HepG2 (cell line): Measurements from ENCODE around the gene AMBRA1. TPM values are rescaled to one million over a fixed set of nuclear protein-coding genes. Genes with fewer than 3 reads are reported as not detected.

Experiments used
- ATAC-seq: fragments of 200-7000 bp; cut with Tn5 transposase; 3 replicates; pipeline ENCODE4 v1.9.1; 2020; ENCODE audit warnings: mild to moderate bottlenecking, moderate library complexity
- BruUV-seq: library from RNA; stranded (reverse); fragments of 400-500 nt; replicated peaks from 2 replicates; lab custom pipeline; 2021; lab: Mats Ljungman, UMichigan
- CTCF ChIA-PET: fragments of 300-600 bp; formaldehyde crosslinking; extraction: SDS; loops from one replicate; lab custom pipeline; 2021; ENCODE audit warnings: low total read pairs, inconsistent platforms, low intra/inter-chr PET ratio; lab: Yijun Ruan, JAX
- POLR2A ChIA-PET: fragments of 350-600 bp; sonication (Branson Sonifier 250); formaldehyde crosslinking; loops from one replicate; lab custom pipeline; 2020; ENCODE audit warnings: antibody characterized with exemption, inconsistent platforms; lab: Yijun Ruan, JAX
- DNase-seq: peaks from one replicate; pipeline ENCODE4 v3.0.0-alpha.2; 2015; ENCODE audit warnings: low spot score
- FAIRE-seq: peaks from 3 replicates; lab custom pipeline; 2011; peaks lifted over from hg19 to GRCh38; lab: Jason Lieb, UNC
- H2AFZ ChIP-seq: one replicate; pipeline ENCODE4 v1.6.1; 2011; ENCODE audit warnings: low read length, inconsistent platforms
- H3K27ac ChIP-seq: fragments of 300-600 bp; 3 replicates; pipeline ENCODE4 v1.8.0; 2011; ENCODE audit warnings: mixed run types, mild to moderate bottlenecking, mixed read lengths, low read length, inconsistent platforms; ENCODE audit not compliant: insufficient read depth; ENCODE audit errors: extremely low read length
- H3K27me3 ChIP-seq, 2 experiments: fragments of 200-600 bp in 1 of 2; 2 replicates in 1 of 2; 3 replicates in 1 of 2; pipeline versions ENCODE4 v1.6.0 to v1.8.0; 2011; ENCODE audit warnings: low read length in 2 of 2, mild to moderate bottlenecking in 2 of 2, moderate library complexity in 2 of 2, inconsistent platforms in 1 of 2; ENCODE audit not compliant: insufficient read depth in 2 of 2, control insufficient read depth in 1 of 2
- H3K36me3 ChIP-seq, 2 experiments: fragments of 200-600 bp in 1 of 2; replicated peaks in 1 of 2; 2 replicates in 1 of 2; 3 replicates in 1 of 2; pipeline versions ENCODE4 v1.5.1 to v1.8.0; 2011; ENCODE audit warnings: low read length in 2 of 2, inconsistent platforms in 1 of 2; ENCODE audit not compliant: insufficient read depth in 2 of 2, control insufficient read depth in 1 of 2
- H3K4me1 ChIP-seq: 2 replicates; pipeline ENCODE4 v1.5.1; 2012; ENCODE audit warnings: low read length, inconsistent platforms; ENCODE audit not compliant: insufficient read depth
- H3K4me2 ChIP-seq: 2 replicates; pipeline ENCODE4 v1.6.0; 2011; ENCODE audit warnings: low read depth, low read length, inconsistent platforms
- H3K4me3 ChIP-seq, 3 experiments: fragments of 200-600 bp in 1 of 3; sonication (generic), shearing (Covaris generic) in 1 of 3; replicated peaks in 1 of 3; 2 replicates each; pipeline ENCODE4 v1.5.1; 2011 to 2016; ENCODE audit warnings: low read length in 3 of 3, inconsistent platforms in 2 of 3, low read depth in 2 of 3, mild to moderate bottlenecking in 2 of 3, control low read depth in 1 of 3, mixed read lengths in 1 of 3; ENCODE audit not compliant: insufficient read depth in 1 of 3
- H3K79me2 ChIP-seq: one replicate; pipeline ENCODE4 v1.6.1; 2011; ENCODE audit warnings: low read length, inconsistent platforms; ENCODE audit not compliant: insufficient read depth
- H3K9ac ChIP-seq: 2 replicates; pipeline ENCODE4 v1.6.0; 2011; ENCODE audit warnings: mild to moderate bottlenecking, low read depth, low read length, inconsistent platforms; ENCODE audit not compliant: insufficient read depth
- H3K9me3 ChIP-seq: 2 replicates; pipeline ENCODE4 v1.5.1; 2012; ENCODE audit warnings: mild to moderate bottlenecking, low read length
- H4K20me1 ChIP-seq: 2 replicates; pipeline ENCODE4 v1.6.0; 2011; ENCODE audit warnings: inconsistent platforms, mild to moderate bottlenecking, low read length, moderate library complexity; ENCODE audit not compliant: insufficient read depth
- ARNT ChIP-seq: fragments of 450-650 bp; IDR thresholded peaks from 2 replicates; pipeline ENCODE4 v1.6.1; 2017
- NFIB ChIP-seq: sonication (generic); formaldehyde crosslinking; IDR thresholded peaks from 2 replicates; pipeline ENCODE4 v1.9.0; 2021; ENCODE audit warnings: missing genetic modification reagents, mild to moderate bottlenecking, borderline replicate concordance
- POLR2G ChIP-seq: fragments of 200-400 bp; formaldehyde crosslinking; IDR thresholded peaks from 2 replicates; pipeline ENCODE4 v1.6.1; 2018; ENCODE audit warnings: mild to moderate bottlenecking, low read depth, low read length, moderate library complexity
- ZNF615 ChIP-seq: sonication (generic); formaldehyde crosslinking; IDR thresholded peaks from 2 replicates; pipeline ENCODE4 v1.5.0; 2020; ENCODE audit warnings: mild to moderate bottlenecking, missing genetic modification reagents, borderline replicate concordance
- ZNF652 ChIP-seq: IDR thresholded peaks from 2 replicates; pipeline ENCODE4 v1.6.1; 2016; ENCODE audit warnings: low read depth, borderline replicate concordance
- ZNF768 ChIP-seq: sonication (generic); formaldehyde crosslinking; IDR thresholded peaks from 2 replicates; pipeline ENCODE4 v1.4.0; 2020; ENCODE audit warnings: missing genetic modification reagents
- WGBS: methylation state at CpG from one replicate; pipeline ENCODE4 v1.1.6; 2017; ENCODE audit warnings: low lambda C conversion rate; 5-methylcytosine and 5-hydroxymethylcytosine counted together
- in situ Hi-C: cut with HindIII; loops from 2 replicates; pipeline ENCODE4 v1.10.0; 2017; ENCODE audit warnings: low pct_unique_long_range_greater_than_20kb; ENCODE audit not compliant: extremely low pct_ligation_motif_present
- intact Hi-C: fragments of 100-400 bp; cut with micrococcal nuclease; formaldehyde crosslinking; loops from one replicate; pipeline ENCODE4 v1.10.0; 2022; ENCODE audit not compliant: unreplicated experiment
- polyA plus RNA-seq, 8 experiments: library from polyadenylated mRNA; depleted of rRNA in 3 of 8; stranded (reverse) in 7 of 8; unstranded in 1 of 8; fragments of >200 nt; fragmentation: Illumina TruSeq in 4 of 8; extraction: Trizol in 4 of 8; gene quantifications; 2 replicates each; pipeline versions ENCODE4 v1.2.1 to v1.2.3, GENCODE V29; 2011 to 2016; ENCODE audit warnings: low read depth in 4 of 8, missing spikeins in 1 of 8, mixed read lengths in 1 of 8; ENCODE audit not compliant: insufficient read depth in 1 of 8
- total RNA-seq, 5 experiments: library from RNA; depleted of rRNA; stranded (reverse); fragments of >200 nt; fragmentation: Illumina TruSeq; extraction: Trizol; gene quantifications; 2 replicates each; pipeline ENCODE4 v1.2.3, GENCODE V29; 2016; ENCODE audit warnings: low read depth in 1 of 5
- TF ChIP-seq, protein P1 (sequence below): sonication (generic); formaldehyde crosslinking; IDR thresholded peaks from 2 replicates; pipeline ENCODE4 v1.8.1; 2023; ENCODE audit warnings: missing genetic modification reagents, mild to moderate bottlenecking, borderline replicate concordance

Gene AMBRA1
- total and polyA plus RNA-seq, 2 of the 13 experiments (the other 11 are each of a cell fraction or from before 2014, with no cell fraction given), result 15.7 to 26.0 TPM

- ATAC-seq, result no peak
- FAIRE-seq, result no peak
- in situ Hi-C loops, result no loop called here
- no peak for TF ChIP-seq POLR2G
- TF ChIP-seq ZNF652 (CRISPR knock-in tag), result no peak
- TF ChIP-seq ZNF768 (CRISPR knock-in tag), result no peak
- no peak for DNase-seq
- Histone ChIP-seq H3K27me3 (no peaks in the 10 kb centered on the region), H3K4me3 (no peak overlapping the region), H3K79me2 (peaks cover 6% of the 10 kb centered on the region), H3K9me3 (no peaks in the 10 kb centered on the region), H3K36me3 (peaks cover 10 to 16% of the 10 kb centered on the region in 2 experiments; a peak in 3 of 5 replicates), H3K9ac (no peak overlapping the region), H2AFZ (no peak overlapping the region), H3K27ac (no peak overlapping the region), H3K4me1 (peaks cover 12% of the 10 kb centered on the region), H4K20me1 (peaks cover 20% of the 10 kb centered on the region), H3K4me2 (no peak overlapping the region)
- CTCF ChIA-PET, result no interaction called here
- no TSS peak for BruUV-seq
- WGBS, result 94% methylated on average over 5 of the region's 5 CpGs
- POLR2A ChIA-PET, result no interaction called here
- intact Hi-C loops, result no loop called here
These were observed 117.8 kb downstream of the AMBRA1 start for GRCh38 chr11:46475926-46476545.

DNA sequence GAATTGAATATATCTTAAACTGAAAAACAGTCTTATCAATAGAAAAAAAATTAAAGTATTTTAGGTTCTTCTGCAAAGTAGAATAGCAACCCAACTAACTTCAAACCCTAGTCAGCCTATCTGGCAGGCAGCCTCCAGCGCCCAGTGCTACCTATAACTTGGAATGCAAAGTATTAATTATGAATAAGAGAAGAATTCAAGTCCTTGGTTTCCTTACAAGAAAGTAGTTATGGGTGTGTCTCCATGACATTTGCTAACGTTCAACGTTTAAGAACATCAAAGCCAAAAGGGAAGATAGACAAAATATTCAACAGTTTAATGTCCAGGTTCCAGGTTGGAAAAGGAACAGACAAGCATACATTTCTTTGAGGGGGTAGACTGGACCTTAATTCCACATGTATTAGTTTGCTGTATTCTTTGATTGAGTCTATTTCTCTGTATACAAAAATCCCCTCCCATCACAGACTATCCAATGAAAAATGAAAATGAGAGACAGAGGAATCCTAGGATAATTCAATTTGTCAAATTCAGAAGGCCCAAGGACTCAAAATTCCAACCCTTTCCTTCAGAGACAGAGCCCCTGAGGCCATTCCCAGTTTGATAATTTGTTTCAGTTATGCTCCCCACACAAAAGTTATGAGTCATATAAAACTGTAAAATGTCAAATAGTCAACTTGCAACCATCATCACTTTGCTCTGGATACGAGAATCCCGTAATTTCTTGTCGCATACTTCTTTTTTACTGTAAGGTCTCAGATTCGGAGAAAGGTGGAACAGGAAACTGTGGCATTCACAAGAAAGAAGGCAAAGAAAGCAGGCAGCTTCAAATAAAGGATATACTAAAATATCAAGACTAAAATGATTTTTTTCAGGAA lies 118.5 kb downstream of the AMBRA1 start:
- ATAC-seq (no peak), FAIRE-seq (no peak), DNase-seq (no peak)
- TSS peak; percentile 24 for BruUV-seq
- ChIA-PET POLR2A (no interaction called here), CTCF (no interaction called here)
- Histone ChIP-seq H3K4me3 (no peak overlapping the region), H3K4me1 (peaks cover 12% of the 10 kb centered on the region), H3K36me3 (peaks cover 10 to 16% of the 10 kb centered on the region in 2 experiments; a peak in 3 of 5 replicates), H3K4me2 (no peak overlapping the region), H3K79me2 (peaks cover 6% of the 10 kb centered on the region), H4K20me1 (peaks cover 20% of the 10 kb centered on the region), H2AFZ (no peak overlapping the region), H3K9ac (no peak overlapping the region), H3K27me3 (no peaks in the 10 kb centered on the region), H3K9me3 (no peaks in the 10 kb centered on the region), H3K27ac (no peak overlapping the region)
- intact Hi-C loops, result no loop called here
- in situ Hi-C loops, result no loop called here
- WGBS, result 96% methylated on average over 7 of the region's 7 CpGs
- TF ChIP-seq, protein P1, sequence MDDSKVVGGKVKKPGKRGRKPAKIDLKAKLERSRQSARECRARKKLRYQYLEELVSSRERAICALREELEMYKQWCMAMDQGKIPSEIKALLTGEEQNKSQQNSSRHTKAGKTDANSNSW (CRISPR knock-in tag), result no peak
- TF ChIP-seq ZNF615 (CRISPR knock-in tag) (no peak), ARNT (no peak), NFIB (CRISPR knock-in tag) (no peak)
